ENCODE measurements around the gene MTPN.

GRCh38 chr7:135925210-135925609 lies 51.9 kb downstream of the MTPN start:
- TF ChIP-seq CTCF (IDR thresholded peaks at IDR 0.05), result no peak
- TF ChIP-seq EZH2 (IDR thresholded peaks at IDR 0.05), result no peak
- no peak for TF ChIP-seq EZH2phosphoT487 (IDR thresholded peaks at IDR 0.05)

Measured in neural progenitor cell (in vitro differentiated cells).